Transverse colon (tissue), 3 donors: ENCODE data around the gene XYLT1.

Source experiments
- CTCF ChIP-seq, 5 experiments: fragments of 200-600 bp in 3 of 5; fragments of 450-650 bp in 2 of 5; sonication (generic) in 3 of 5; IDR thresholded peaks; 1 replicate in 2 of 5; 2 replicates in 3 of 5; pipeline ENCODE4 v1.5.1; 2016 to 2017; ENCODE audit warnings: antibody characterized with exemption in 5 of 5, inconsistent platforms in 3 of 5, mild to moderate bottlenecking in 2 of 5, moderate library complexity in 1 of 5
- POLR2A ChIP-seq: fragments of 450-650 bp; IDR thresholded peaks from one replicate; pipeline ENCODE4 v1.6.1; 2016; ENCODE audit warnings: antibody characterized with exemption, mild to moderate bottlenecking, moderate library complexity

- TF ChIP-seq POLR2A (no peak), CTCF (IDR thresholded peaks at IDR 0.05) (no peak)
Measured at GRCh38 chr16:17295948-17296347, 174.8 kb downstream of the XYLT1 start.
